A673 (cell line): Measurements from ENCODE around the gene JMJD7. TPM values are rescaled to one million over a fixed set of nuclear protein-coding genes. Genes with fewer than 3 reads are reported as not detected.

Experiments
- BruUV-seq: library from RNA; stranded (reverse); fragments of 400-500 nt; replicated peaks from 2 replicates; lab custom pipeline; 2021; lab: Mats Ljungman, UMichigan
- CTCF ChIA-PET: fragments of 300-600 bp; sonication (Branson Sonifier 250); formaldehyde crosslinking; loops from one replicate; lab custom pipeline; 2022; ENCODE audit warnings: antibody characterized with exemption; lab: Charles Lee
- POLR2A ChIA-PET: fragments of 300-600 bp; sonication (Branson Sonifier 250); formaldehyde crosslinking; loops from one replicate; lab custom pipeline; 2022; ENCODE audit warnings: antibody characterized with exemption; ENCODE audit not compliant: low non-redundant PET; lab: Charles Lee
- DNase-seq: peaks from one replicate; pipeline ENCODE4 v3.0.0-alpha.2; 2015; ENCODE audit warnings: low spot score
- H3K27ac ChIP-seq: fragments of 200-600 bp; sonication (generic); 2 replicates; pipeline ENCODE4 v1.5.1; 2016; ENCODE audit warnings: mixed run types, low read depth, mild to moderate bottlenecking, mixed read lengths, antibody characterized with exemption, low read length; ENCODE audit not compliant: poor library complexity, severe bottlenecking
- H3K27me3 ChIP-seq: fragments of 200-600 bp; sonication (generic); replicated peaks from 2 replicates; pipeline ENCODE4 v1.6.1; 2017; ENCODE audit warnings: mixed run types, low read depth, mild to moderate bottlenecking, mixed read lengths, antibody characterized with exemption, low read length; ENCODE audit not compliant: insufficient read depth, poor library complexity
- H3K36me3 ChIP-seq: fragments of 200-600 bp; sonication (generic); 2 replicates; pipeline ENCODE4 v1.6.1; 2016; ENCODE audit warnings: mixed run types, mild to moderate bottlenecking, mixed read lengths, antibody characterized with exemption, low read length; ENCODE audit not compliant: insufficient read depth, poor library complexity, severe bottlenecking
- H3K4me1 ChIP-seq: fragments of 200-600 bp; sonication (generic); 2 replicates; pipeline ENCODE4 v1.6.1; 2017; ENCODE audit warnings: mixed run types, mild to moderate bottlenecking, mixed read lengths, antibody characterized with exemption, low read length; ENCODE audit not compliant: insufficient read depth, poor library complexity, severe bottlenecking
- H3K4me3 ChIP-seq: fragments of 200-600 bp; sonication (generic); 2 replicates; pipeline ENCODE4 v1.5.1; 2016; ENCODE audit warnings: low read depth, mixed run types, mild to moderate bottlenecking, mixed read lengths, low read length; ENCODE audit not compliant: poor library complexity, severe bottlenecking
- H3K9me3 ChIP-seq: fragments of 200-600 bp; sonication (generic); 2 replicates; pipeline ENCODE4 v1.6.1; 2016; ENCODE audit warnings: mixed run types, low read depth, mild to moderate bottlenecking, mixed read lengths, antibody characterized with exemption, low read length; ENCODE audit not compliant: poor library complexity, severe bottlenecking
- EZH2 ChIP-seq: fragments of 200-600 bp; sonication (generic); IDR thresholded peaks from 2 replicates; pipeline ENCODE4 v1.6.1; 2017; ENCODE audit warnings: borderline replicate concordance, low read depth, mild to moderate bottlenecking, mixed read lengths, antibody characterized with exemption, low read length; ENCODE audit not compliant: poor library complexity, severe bottlenecking
- intact Hi-C: fragments of 100-400 bp; cut with micrococcal nuclease; formaldehyde crosslinking; loops from one replicate; pipeline ENCODE4 v1.10.0; 2022; ENCODE audit not compliant: unreplicated experiment
- total RNA-seq: library from RNA; stranded (reverse); gene quantifications from 2 replicates; pipeline ENCODE4 v1.2.3, GENCODE V29; 2021
- TF ChIP-seq, protein P1 (sequence below): fragments of 300-800, 200-600 bp; sonication (generic); conservative IDR thresholded peaks from 2 replicates; pipeline ENCODE4 v1.5.1; 2017; ENCODE audit warnings: low read depth, mild to moderate bottlenecking, antibody characterized with exemption, low read length, moderate library complexity, mixed read lengths

The JMJD7 gene
- total RNA-seq, 1 experiment from 2014 or later, result 18.8 TPM

DNA sequence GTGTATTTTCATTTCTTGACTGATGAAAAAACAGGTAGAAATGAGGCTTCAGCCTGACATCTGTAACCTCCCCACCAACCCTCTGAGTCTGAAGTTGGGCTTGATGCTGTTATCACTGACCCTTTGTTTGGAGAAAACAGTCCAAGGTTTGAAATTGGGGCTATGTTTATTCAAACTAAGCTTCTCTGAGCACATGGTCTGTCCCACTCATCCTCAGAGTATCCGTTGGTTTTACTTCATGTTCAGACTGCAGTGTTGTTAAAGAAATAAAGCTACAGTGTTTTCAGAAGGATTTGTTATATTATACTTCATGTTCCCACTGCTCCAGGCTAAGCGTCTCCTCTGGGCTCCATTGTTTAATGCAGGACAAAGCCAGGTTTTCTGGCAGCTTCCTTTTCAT, 47.6 kb upstream of the JMJD7 start:
- H3K36me3 ChIP-seq, result no peaks in the 10 kb centered on the region
- BruUV-seq, result no TSS peak
- POLR2A ChIA-PET, result no interaction called here
- intact Hi-C loops, result no loop called here
- peaks cover 24% of the 10 kb centered on the region for H3K4me1 ChIP-seq
- CTCF ChIA-PET, result interaction anchor here (0.5 kb wide), 1 partner anchor 341 kb away, joined by 3 read pairs; no protein-coding TSS in a partner anchor
- H3K27me3 ChIP-seq, result no peaks in the 10 kb centered on the region
- DNase-seq, result no peak
- no peak for TF ChIP-seq EZH2
- TF ChIP-seq, protein P1, sequence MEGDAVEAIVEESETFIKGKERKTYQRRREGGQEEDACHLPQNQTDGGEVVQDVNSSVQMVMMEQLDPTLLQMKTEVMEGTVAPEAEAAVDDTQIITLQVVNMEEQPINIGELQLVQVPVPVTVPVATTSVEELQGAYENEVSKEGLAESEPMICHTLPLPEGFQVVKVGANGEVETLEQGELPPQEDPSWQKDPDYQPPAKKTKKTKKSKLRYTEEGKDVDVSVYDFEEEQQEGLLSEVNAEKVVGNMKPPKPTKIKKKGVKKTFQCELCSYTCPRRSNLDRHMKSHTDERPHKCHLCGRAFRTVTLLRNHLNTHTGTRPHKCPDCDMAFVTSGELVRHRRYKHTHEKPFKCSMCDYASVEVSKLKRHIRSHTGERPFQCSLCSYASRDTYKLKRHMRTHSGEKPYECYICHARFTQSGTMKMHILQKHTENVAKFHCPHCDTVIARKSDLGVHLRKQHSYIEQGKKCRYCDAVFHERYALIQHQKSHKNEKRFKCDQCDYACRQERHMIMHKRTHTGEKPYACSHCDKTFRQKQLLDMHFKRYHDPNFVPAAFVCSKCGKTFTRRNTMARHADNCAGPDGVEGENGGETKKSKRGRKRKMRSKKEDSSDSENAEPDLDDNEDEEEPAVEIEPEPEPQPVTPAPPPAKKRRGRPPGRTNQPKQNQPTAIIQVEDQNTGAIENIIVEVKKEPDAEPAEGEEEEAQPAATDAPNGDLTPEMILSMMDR, result no peak
- H3K9me3 ChIP-seq, result no peaks in the 10 kb centered on the region
- no peak overlapping the region for H3K4me3 ChIP-seq
- H3K27ac ChIP-seq, result no peak overlapping the region

DNA sequence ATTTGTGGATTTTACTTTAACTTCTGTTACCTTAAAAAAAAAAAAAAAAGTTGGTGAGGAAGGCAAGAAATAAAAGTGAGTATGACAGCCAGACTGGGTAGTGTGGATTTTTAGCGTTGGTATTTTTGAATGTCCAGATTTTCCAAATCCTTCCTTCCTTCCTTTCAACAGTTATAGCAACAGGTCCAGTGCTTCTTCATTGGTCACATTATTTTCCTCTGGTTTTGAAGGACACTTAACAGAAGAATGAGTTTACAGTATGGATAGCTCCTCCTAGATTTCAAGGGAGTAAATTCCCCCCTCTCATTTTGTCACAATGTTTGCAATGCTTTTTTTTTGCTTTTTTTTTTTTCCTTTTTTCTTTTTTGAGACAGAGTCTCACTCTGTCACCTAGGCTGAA, 47.2 kb upstream of the JMJD7 start:
- ChIA-PET POLR2A (no interaction called here), CTCF (interaction anchor here (0.7 kb wide), 1 partner anchor 126 kb away, joined by 4 read pairs; no protein-coding TSS in a partner anchor)
- Histone ChIP-seq H3K9me3 (no peaks in the 10 kb centered on the region), H3K27ac (no peak overlapping the region), H3K4me1 (peaks cover 19% of the 10 kb centered on the region), H3K4me3 (no peak overlapping the region), H3K36me3 (no peaks in the 10 kb centered on the region), H3K27me3 (no peaks in the 10 kb centered on the region)
- DNase-seq, result no peak
- intact Hi-C loops, result no loop called here
- no TSS peak for BruUV-seq
- TF ChIP-seq, protein P1, result no peak
- TF ChIP-seq EZH2, result no peak

DNA sequence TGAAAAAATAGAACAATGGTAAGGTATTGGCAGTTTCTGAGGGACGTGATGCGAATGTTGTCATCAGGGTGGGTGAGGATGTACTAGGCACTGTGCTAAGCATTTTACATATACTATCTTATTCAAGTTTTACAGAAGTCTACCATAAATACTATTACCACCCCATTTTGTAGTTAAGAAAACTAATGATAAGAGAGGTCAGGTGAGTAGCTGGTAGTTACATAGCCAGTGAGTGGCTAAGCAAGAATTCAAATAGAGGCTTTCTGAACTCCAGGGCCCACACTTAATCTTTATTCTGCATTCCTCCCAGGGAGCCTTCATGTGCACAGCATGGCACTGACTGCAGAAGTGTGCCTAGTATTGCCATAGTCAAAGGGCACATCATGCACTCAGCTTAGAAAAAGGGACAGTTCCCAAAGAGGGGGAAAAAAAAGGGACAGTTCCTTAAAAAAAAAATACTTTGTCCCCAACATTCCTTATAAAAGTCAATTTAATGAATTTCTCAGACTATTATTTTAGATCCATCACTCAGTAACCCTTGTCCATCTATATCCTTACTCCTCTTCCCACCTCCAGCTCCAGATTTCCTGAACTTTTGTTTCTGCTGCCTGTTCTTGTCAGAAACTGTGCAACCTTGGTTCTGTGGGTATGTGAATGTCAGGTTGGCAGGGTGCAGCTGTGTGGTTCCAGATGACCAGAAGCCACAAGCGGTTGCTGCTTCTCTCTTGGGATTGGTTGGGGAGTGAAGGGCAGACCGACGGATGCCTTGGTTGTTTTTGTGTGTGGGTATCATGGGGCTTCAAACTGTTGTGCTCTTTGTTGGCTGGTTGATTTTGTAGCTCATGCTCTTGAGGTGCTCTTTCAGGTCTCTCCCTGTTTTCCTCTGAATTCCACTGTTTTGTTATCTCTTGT, 45.3 kb upstream of the JMJD7 start:
- Histone ChIP-seq H3K36me3 (no peaks in the 10 kb centered on the region), H3K27me3 (no peaks in the 10 kb centered on the region), H3K27ac (no peak overlapping the region), H3K4me3 (no peak overlapping the region), H3K4me1 (peaks cover 10% of the 10 kb centered on the region), H3K9me3 (no peaks in the 10 kb centered on the region)
- intact Hi-C loops, result no loop called here
- POLR2A ChIA-PET, result no interaction called here
- CTCF ChIA-PET, result interaction anchor here (0.6 to 0.8 kb wide), 2 partner anchors 9 to 49 kb away, joined by 3 read pairs; no protein-coding TSS in a partner anchor
- DNase-seq, result no peak
- no peak for TF ChIP-seq EZH2
- TF ChIP-seq, protein P1, result no peak
- BruUV-seq, result no TSS peak
